Lower lobe of right lung (tissue), 2 donors: Measurements from ENCODE around the gene LUC7L. TPM values are rescaled to one million over a fixed set of nuclear protein-coding genes. Genes with fewer than 3 reads are reported as not detected.
"Not testable (repeated sequence)": the region's sequence is repeated elsewhere in the genome, so short reads cannot be mapped to it uniquely, and the experiment has no call there.

ENCODE experiments used
- ATAC-seq, 2 donors: fragments of 200-7000 bp; cut with Tn5 transposase; one replicate each; pipeline ENCODE4 v1.9.1; 2020 to 2022; ENCODE audit warnings: mild to moderate bottlenecking in 2 of 2, moderate library complexity in 2 of 2
- DNase-seq: peaks from one replicate; pipeline ENCODE4 v3.0.0-alpha.2; 2020
- H3K27ac ChIP-seq: fragments of 200-600 bp; one replicate; pipeline ENCODE4 v1.8.0; 2022
- H3K27me3 ChIP-seq: fragments of 200-600 bp; one replicate; pipeline ENCODE4 v1.8.0; 2022; ENCODE audit warnings: low read depth
- H3K36me3 ChIP-seq: fragments of 200-600 bp; one replicate; pipeline ENCODE4 v1.8.0; 2022; ENCODE audit warnings: mild to moderate bottlenecking
- H3K4me1 ChIP-seq: fragments of 200-600 bp; one replicate; pipeline ENCODE4 v1.8.0; 2022
- H3K4me3 ChIP-seq: fragments of 200-600 bp; one replicate; pipeline ENCODE4 v1.8.0; 2022; ENCODE audit warnings: mild to moderate bottlenecking
- H3K9me3 ChIP-seq: fragments of 200-600 bp; one replicate; pipeline ENCODE4 v1.8.0; 2022
- CTCF ChIP-seq: fragments of 200-600 bp; IDR thresholded peaks from one replicate; pipeline ENCODE4 v1.8.0; 2022; ENCODE audit warnings: antibody characterized with exemption, mild to moderate bottlenecking
- intact Hi-C: fragments of 100-400 bp; cut with DNase I; formaldehyde crosslinking; loops from one replicate; pipeline ENCODE4 v1.11.0; 2022
- total RNA-seq: library from RNA; stranded (reverse); fragmentation: NEBNext Ultra II Directional; extraction: Animal tissue kit (Norgen Biotek cat#: 25700); gene quantifications from one replicate; pipeline ENCODE4 v1.2.1, GENCODE V29; 2021
- donor health status: DM: no; HTN: yes; CAD: no; lungs with severe emphysema.

The LUC7L gene
- total RNA-seq, 1 donor from 2014 or later: 70.9 TPM

GRCh38 chr16:269061-269796, 40.0 kb upstream of the LUC7L start:
- DNase-seq (no peak), ATAC-seq (no peak)
- Histone ChIP-seq H3K27me3 (peaks cover 11% of the 10 kb centered on the region), H3K4me3 (no peak overlapping the region), H3K36me3 (peaks cover 13% of the 10 kb centered on the region), H3K27ac (no peak overlapping the region), H3K4me1 (no peaks in the 10 kb centered on the region), H3K9me3 (no peaks in the 10 kb centered on the region)
- no peak for TF ChIP-seq CTCF
- intact Hi-C loops: no loop called here

- no peak for DNase-seq
- intact Hi-C loops: no loop called here
- Histone ChIP-seq H3K27me3 (peaks cover 2% of the 10 kb centered on the region), H3K36me3 (peaks cover 21% of the 10 kb centered on the region), H3K4me1 (no peaks in the 10 kb centered on the region), H3K27ac (no peak overlapping the region), H3K4me3 (no peak overlapping the region), H3K9me3 (no peaks in the 10 kb centered on the region)
- TF ChIP-seq CTCF: no peak
- no peak for ATAC-seq
Measured at GRCh38 chr16:268141-269053, 39.1 kb upstream of the LUC7L start.

GRCh38 chr16:267562-267961, 38.3 kb upstream of the LUC7L start:
- H3K4me1 ChIP-seq, ATAC-seq, H3K27me3 ChIP-seq, H3K27ac ChIP-seq, DNase-seq, intact Hi-C loops, H3K9me3 ChIP-seq, H3K4me3 ChIP-seq: not testable (repeated sequence)
- H3K36me3 ChIP-seq: peaks cover 29% of the 10 kb centered on the region

- DNase-seq (no peak), ATAC-seq (no peak)
- H3K9me3 ChIP-seq: no peaks in the 10 kb centered on the region
- H3K27me3 ChIP-seq: no peaks in the 10 kb centered on the region
- no peak for TF ChIP-seq CTCF
- intact Hi-C loops: no loop called here
- H3K4me3 ChIP-seq: no peak overlapping the region
- no peak overlapping the region for H3K27ac ChIP-seq
- no peaks in the 10 kb centered on the region for H3K4me1 ChIP-seq
- H3K36me3 ChIP-seq: peaks cover 39% of the 10 kb centered on the region
Measured at GRCh38 chr16:266258-267164, 37.3 kb upstream of the LUC7L start.

- Histone ChIP-seq H3K4me1 (no peaks in the 10 kb centered on the region), H3K27me3 (no peaks in the 10 kb centered on the region), H3K27ac (no peak overlapping the region), H3K9me3 (no peaks in the 10 kb centered on the region), H3K4me3 (no peak overlapping the region), H3K36me3 (peaks cover 47% of the 10 kb centered on the region)
- DNase-seq (no peak), ATAC-seq (no peak)
- TF ChIP-seq CTCF: no peak
- intact Hi-C loops: no loop called here
Measured at GRCh38 chr16:265711-266110, 36.5 kb upstream of the LUC7L start.
